ENCODE measurements around the gene PSMD3.
A peak's percentile ranks its signal among the peaks of the same experiment; 100 is the strongest.

Gene PSMD3

GRCh38 chr17:39955726-39956225, 24.8 kb upstream of the PSMD3 start:
- POLR2A ChIA-PET (ENCODE audit: low non-redundant PET): no interaction called here
- no peak for DNase-seq (ENCODE audit: low spot score)
- no peak overlapping the region for H3K27ac ChIP-seq
- CTCF ChIA-PET: interaction anchor here (2.3 kb wide), 1 partner anchor 24 kb away, joined by 9 read pairs; the partner anchor contains the start of gene PSMD3
- no peak for TF ChIP-seq CTCF (conservative IDR thresholded peaks at IDR 0.05; ENCODE audit: low read depth)

GRCh38 chr17:39960524-39961041, 20.0 kb upstream of the PSMD3 start:
- POLR2A ChIA-PET (ENCODE audit: low non-redundant PET): no interaction called here
- no peak overlapping the region for H3K27ac ChIP-seq
- no peak for DNase-seq (ENCODE audit: low spot score)
- no peak for TF ChIP-seq CTCF (conservative IDR thresholded peaks at IDR 0.05; ENCODE audit: low read depth)
- CTCF ChIA-PET: interaction anchor here (0.8 to 1.0 kb wide), 2 partner anchors 19 to 66 kb away, joined by 3 to 4 read pairs; no protein-coding TSS in a partner anchor

GRCh38 chr17:39962642-39963220, 17.9 kb upstream of the PSMD3 start, which contains the start of gene GSDMA:
GSDMA (plus strand) TSS chr17:39963004; CDS start chr17:39965688, 2,684 bp downstream.
- POLR2A ChIA-PET (ENCODE audit: low non-redundant PET): no interaction called here

GRCh38 chr17:39963829-39964228, 16.8 kb upstream of the PSMD3 start:
- ChIA-PET CTCF (interaction anchor here (0.6 to 2.0 kb wide), 3 partner anchors 16 to 342 kb away, joined by 4 to 7 read pairs (median 4); partner anchors contain the start of gene PSMD3), POLR2A (ENCODE audit: low non-redundant PET) (no interaction called here)
- no peak overlapping the region for H3K27ac ChIP-seq
- peak; percentile 69 for DNase-seq (ENCODE audit: low spot score)
- no peak for TF ChIP-seq CTCF (conservative IDR thresholded peaks at IDR 0.05; ENCODE audit: low read depth)

More at GRCh38 chr17:39962642-39963220, 17.9 kb upstream of the PSMD3 start, which contains the start of gene GSDMA:
- no peak for DNase-seq (ENCODE audit: low spot score)
- TF ChIP-seq CTCF (conservative IDR thresholded peaks at IDR 0.05; ENCODE audit: low read depth): no peak
- H3K27ac ChIP-seq: no peak within 1 kb of the TSS
- CTCF ChIA-PET: interaction anchor here (2.0 kb wide), 1 partner anchor 17 kb away, joined by 7 read pairs; the partner anchor contains the start of gene PSMD3

GRCh38 chr17:39965017-39965699, 15.4 kb upstream of the PSMD3 start:
- ChIA-PET CTCF (no interaction called here), POLR2A (ENCODE audit: low non-redundant PET) (no interaction called here)
- no peak for DNase-seq (ENCODE audit: low spot score)
- H3K27ac ChIP-seq: no peak overlapping the region
- TF ChIP-seq CTCF (conservative IDR thresholded peaks at IDR 0.05; ENCODE audit: low read depth): no peak

GRCh38 chr17:39966771-39967170, 13.8 kb upstream of the PSMD3 start:
- no peak for DNase-seq (ENCODE audit: low spot score)
- H3K27ac ChIP-seq: no peak overlapping the region
- CTCF ChIA-PET: interaction anchor here (0.5 to 1.0 kb wide), 3 partner anchors 9 to 213 kb away, joined by 3 to 4 read pairs (median 3); no protein-coding TSS in a partner anchor
- TF ChIP-seq CTCF (conservative IDR thresholded peaks at IDR 0.05; ENCODE audit: low read depth): no peak
- POLR2A ChIA-PET (ENCODE audit: low non-redundant PET): no interaction called here

Data from RWPE1 (cell line).